HepG2 (cell line): Measurements from ENCODE around the gene FAM3C. TPM values are rescaled to one million over a fixed set of nuclear protein-coding genes. Genes with fewer than 3 reads are reported as not detected.

ENCODE experiments used
- ATAC-seq: fragments of 200-7000 bp; cut with Tn5 transposase; 3 replicates; pipeline ENCODE4 v1.9.1; 2020; ENCODE audit warnings: mild to moderate bottlenecking, moderate library complexity
- BruUV-seq: library from RNA; stranded (reverse); fragments of 400-500 nt; replicated peaks from 2 replicates; lab custom pipeline; 2021; lab: Mats Ljungman, UMichigan
- CTCF ChIA-PET: fragments of 300-600 bp; formaldehyde crosslinking; extraction: SDS; loops from one replicate; lab custom pipeline; 2021; ENCODE audit warnings: low total read pairs, inconsistent platforms, low intra/inter-chr PET ratio; lab: Yijun Ruan, JAX
- POLR2A ChIA-PET: fragments of 350-600 bp; sonication (Branson Sonifier 250); formaldehyde crosslinking; loops from one replicate; lab custom pipeline; 2020; ENCODE audit warnings: antibody characterized with exemption, inconsistent platforms; lab: Yijun Ruan, JAX
- DNase-seq: peaks from one replicate; pipeline ENCODE4 v3.0.0-alpha.2; 2015; ENCODE audit warnings: low spot score
- FAIRE-seq: peaks from 3 replicates; lab custom pipeline; 2011; peaks lifted over from hg19 to GRCh38; lab: Jason Lieb, UNC
- H2AFZ ChIP-seq: one replicate; pipeline ENCODE4 v1.6.1; 2011; ENCODE audit warnings: low read length, inconsistent platforms
- H3K27ac ChIP-seq: fragments of 300-600 bp; 3 replicates; pipeline ENCODE4 v1.8.0; 2011; ENCODE audit warnings: mixed run types, mild to moderate bottlenecking, mixed read lengths, low read length, inconsistent platforms; ENCODE audit not compliant: insufficient read depth; ENCODE audit errors: extremely low read length
- H3K27me3 ChIP-seq, 2 experiments: fragments of 200-600 bp in 1 of 2; 2 replicates in 1 of 2; 3 replicates in 1 of 2; pipeline versions ENCODE4 v1.6.0 to v1.8.0; 2011; ENCODE audit warnings: low read length in 2 of 2, mild to moderate bottlenecking in 2 of 2, moderate library complexity in 2 of 2, inconsistent platforms in 1 of 2; ENCODE audit not compliant: insufficient read depth in 2 of 2, control insufficient read depth in 1 of 2
- H3K36me3 ChIP-seq, 2 experiments: fragments of 200-600 bp in 1 of 2; replicated peaks in 1 of 2; 2 replicates in 1 of 2; 3 replicates in 1 of 2; pipeline versions ENCODE4 v1.5.1 to v1.8.0; 2011; ENCODE audit warnings: low read length in 2 of 2, inconsistent platforms in 1 of 2; ENCODE audit not compliant: insufficient read depth in 2 of 2, control insufficient read depth in 1 of 2
- H3K4me1 ChIP-seq: 2 replicates; pipeline ENCODE4 v1.5.1; 2012; ENCODE audit warnings: low read length, inconsistent platforms; ENCODE audit not compliant: insufficient read depth
- H3K4me2 ChIP-seq: 2 replicates; pipeline ENCODE4 v1.6.0; 2011; ENCODE audit warnings: low read depth, low read length, inconsistent platforms
- H3K4me3 ChIP-seq, 3 experiments: fragments of 200-600 bp in 1 of 3; sonication (generic), shearing (Covaris generic) in 1 of 3; replicated peaks in 1 of 3; 2 replicates each; pipeline ENCODE4 v1.5.1; 2011 to 2016; ENCODE audit warnings: low read length in 3 of 3, inconsistent platforms in 2 of 3, low read depth in 2 of 3, mild to moderate bottlenecking in 2 of 3, control low read depth in 1 of 3, mixed read lengths in 1 of 3; ENCODE audit not compliant: insufficient read depth in 1 of 3
- H3K79me2 ChIP-seq: one replicate; pipeline ENCODE4 v1.6.1; 2011; ENCODE audit warnings: low read length, inconsistent platforms; ENCODE audit not compliant: insufficient read depth
- H3K9ac ChIP-seq: 2 replicates; pipeline ENCODE4 v1.6.0; 2011; ENCODE audit warnings: mild to moderate bottlenecking, low read depth, low read length, inconsistent platforms; ENCODE audit not compliant: insufficient read depth
- H3K9me3 ChIP-seq: 2 replicates; pipeline ENCODE4 v1.5.1; 2012; ENCODE audit warnings: mild to moderate bottlenecking, low read length
- H4K20me1 ChIP-seq: 2 replicates; pipeline ENCODE4 v1.6.0; 2011; ENCODE audit warnings: inconsistent platforms, mild to moderate bottlenecking, low read length, moderate library complexity; ENCODE audit not compliant: insufficient read depth
- FOXK2 ChIP-seq: fragments of 450-650 bp; IDR thresholded peaks from 2 replicates; pipeline ENCODE4 v1.6.1; 2016
- GLI4 ChIP-seq: sonication (generic); formaldehyde crosslinking; IDR thresholded peaks from 2 replicates; pipeline ENCODE4 v1.5.1; 2020; ENCODE audit warnings: missing genetic modification reagents, mild to moderate bottlenecking, moderate library complexity, borderline replicate concordance
- HDAC6 ChIP-seq: fragments of 200-600 bp; sonication (generic); IDR thresholded peaks from 2 replicates; pipeline ENCODE4 v1.7.0; 2017; ENCODE audit warnings: mild to moderate bottlenecking, antibody characterized with exemption, low read length, low read depth
- KDM2A ChIP-seq: sonication (generic); formaldehyde crosslinking; IDR thresholded peaks from 2 replicates; pipeline ENCODE4 v1.4.0; 2020; ENCODE audit warnings: low read depth, missing genetic modification reagents, borderline replicate concordance
- MAFG ChIP-seq: sonication (generic); formaldehyde crosslinking; IDR thresholded peaks from 2 replicates; pipeline ENCODE4 v1.5.1; 2020; ENCODE audit warnings: mild to moderate bottlenecking, missing genetic modification reagents
- PHF8 ChIP-seq: sonication (generic); formaldehyde crosslinking; IDR thresholded peaks from 2 replicates; pipeline ENCODE4 v1.5.0; 2020; ENCODE audit warnings: missing genetic modification reagents
- ZBTB2 ChIP-seq: sonication (generic); formaldehyde crosslinking; IDR thresholded peaks from 2 replicates; pipeline ENCODE4 v1.8.0; 2022; ENCODE audit warnings: low read depth, missing genetic modification reagents
- ZFP91 ChIP-seq: sonication (generic); formaldehyde crosslinking; IDR thresholded peaks from 2 replicates; pipeline ENCODE4 v1.9.0; 2022; ENCODE audit warnings: missing genetic modification reagents, mild to moderate bottlenecking, borderline replicate concordance
- ZNF557 ChIP-seq: sonication (generic); formaldehyde crosslinking; IDR thresholded peaks from 2 replicates; pipeline ENCODE4 v1.4.0; 2020; ENCODE audit warnings: missing genetic modification reagents
- WGBS: methylation state at CpG from one replicate; pipeline ENCODE4 v1.1.6; 2017; ENCODE audit warnings: low lambda C conversion rate; 5-methylcytosine and 5-hydroxymethylcytosine counted together
- in situ Hi-C: cut with HindIII; loops from 2 replicates; pipeline ENCODE4 v1.10.0; 2017; ENCODE audit warnings: low pct_unique_long_range_greater_than_20kb; ENCODE audit not compliant: extremely low pct_ligation_motif_present
- intact Hi-C: fragments of 100-400 bp; cut with micrococcal nuclease; formaldehyde crosslinking; loops from one replicate; pipeline ENCODE4 v1.10.0; 2022; ENCODE audit not compliant: unreplicated experiment
- polyA plus RNA-seq, 8 experiments: library from polyadenylated mRNA; depleted of rRNA in 3 of 8; stranded (reverse) in 7 of 8; unstranded in 1 of 8; fragments of >200 nt; fragmentation: Illumina TruSeq in 4 of 8; extraction: Trizol in 4 of 8; gene quantifications; 2 replicates each; pipeline versions ENCODE4 v1.2.1 to v1.2.3, GENCODE V29; 2011 to 2016; ENCODE audit warnings: low read depth in 4 of 8, missing spikeins in 1 of 8, mixed read lengths in 1 of 8; ENCODE audit not compliant: insufficient read depth in 1 of 8
- total RNA-seq, 5 experiments: library from RNA; depleted of rRNA; stranded (reverse); fragments of >200 nt; fragmentation: Illumina TruSeq; extraction: Trizol; gene quantifications; 2 replicates each; pipeline ENCODE4 v1.2.3, GENCODE V29; 2016; ENCODE audit warnings: low read depth in 1 of 5

The FAM3C gene
- total and polyA plus RNA-seq, 2 of the 13 experiments (the other 11 are each of a cell fraction or from before 2014, with no cell fraction given): 14.6 to 16.0 TPM

GRCh38 chr7:121397822-121398221, 1.7 kb upstream of the FAM3C start:
- POLR2A ChIA-PET: no interaction called here
- ATAC-seq (no peak), FAIRE-seq (no peak), DNase-seq (no peak)
- peak overlapping the region; percentile 97 for H3K4me2 ChIP-seq
- CTCF ChIA-PET: no interaction called here
- no peaks in the 10 kb centered on the region for H4K20me1 ChIP-seq
- in situ Hi-C loops (no loop called here), intact Hi-C loops (loop anchor here (1.0 to 5.0 kb wide), 4 partner anchors 31 to 446 kb away; partner anchors contain the start of gene ING3)
- no peaks in the 10 kb centered on the region for H3K9me3 ChIP-seq
- peak overlapping the region; percentile 8 to 89 (median 51); a peak in 4 of 6 replicates for H3K4me3 ChIP-seq
- no peaks in the 10 kb centered on the region for H3K36me3 ChIP-seq
- H3K4me1 ChIP-seq: peaks cover 29% of the 10 kb centered on the region
- WGBS: 6% methylated on average over 2 of the region's 2 CpGs
- no peaks in the 10 kb centered on the region; a peak in 1 of 5 replicates for H3K27me3 ChIP-seq
- peak overlapping the region; percentile 51 for H2AFZ ChIP-seq
- H3K79me2 ChIP-seq: peaks cover 22% of the 10 kb centered on the region
- BruUV-seq: no TSS peak
- TF ChIP-seq MAFG (CRISPR knock-in tag) (no peak), ZNF557 (no peak), HDAC6 (no peak), KDM2A (CRISPR knock-in tag) (no peak), GLI4 (CRISPR knock-in tag) (no peak), ZBTB2 (no peak), ZFP91 (CRISPR knock-in tag) (no peak), PHF8 (CRISPR knock-in tag) (no peak), FOXK2 (no peak)
- peak overlapping the region; percentile 20; the same call in 1 of the 2 replicates for H3K9ac ChIP-seq
- no peak overlapping the region for H3K27ac ChIP-seq
